K562 (cell line): ENCODE data around the gene PNPO. TPM values are rescaled to one million over a fixed set of nuclear protein-coding genes. Genes with fewer than 3 reads are reported as not detected.

ENCODE experiments used
- ATAC-seq: fragments of 200-7000 bp; cut with Tn5 transposase; 3 replicates; pipeline ENCODE4 v1.9.1; 2020; ENCODE audit warnings: moderate library complexity
- BruUV-seq: library from RNA; stranded (reverse); fragments of 400-500 nt; replicated peaks from 2 replicates; lab custom pipeline; 2021; lab: Mats Ljungman, UMichigan
- CTCF ChIA-PET: fragments of 300-600 bp; formaldehyde crosslinking; extraction: SDS; loops from one replicate; lab custom pipeline; 2021; ENCODE audit warnings: low intra/inter-chr PET ratio; lab: Yijun Ruan, JAX
- POLR2A ChIA-PET: fragments of 300-600, 350-650 bp; sonication (Branson Sonifier 250); formaldehyde crosslinking; extraction: SDS; loops from one replicate; lab custom pipeline; 2021; ENCODE audit warnings: antibody characterized with exemption, inconsistent platforms; lab: Yijun Ruan, JAX
- DNase-seq, 4 experiments: peaks; one replicate each; pipeline versions ENCODE4 v3.0.0 to v3.0.0-alpha.2; 2011 to 2018; ENCODE audit warnings: low spot score in 3 of 4, mixed read lengths in 3 of 4; ENCODE audit errors: extremely low read depth in 1 of 4
- FAIRE-seq: peaks from 2 replicates; lab custom pipeline; 2011; peaks lifted over from hg19 to GRCh38; lab: Jason Lieb, UNC
- H2AFZ ChIP-seq: 2 replicates; pipeline ENCODE4 v1.6.0; 2011; ENCODE audit warnings: low read depth, low read length, control low read depth, inconsistent platforms
- H3K27ac ChIP-seq: fragments of 200-600 bp; 3 replicates; pipeline ENCODE4 v1.8.0; 2011; ENCODE audit warnings: low read depth, mild to moderate bottlenecking, control low read depth, inconsistent platforms, low read length, moderate library complexity, mixed read lengths; ENCODE audit errors: extremely low read depth
- H3K27me3 ChIP-seq, 2 experiments: fragments of 300-600 bp in 1 of 2; 2 replicates in 1 of 2; 3 replicates in 1 of 2; pipeline versions ENCODE4 v1.6.0 to v1.8.0; 2011; ENCODE audit warnings: inconsistent platforms in 2 of 2, low read length in 2 of 2, mild to moderate bottlenecking in 1 of 2, mixed read lengths in 1 of 2, moderate library complexity in 1 of 2; ENCODE audit not compliant: control insufficient read depth in 2 of 2, insufficient read depth in 2 of 2
- H3K36me3 ChIP-seq: fragments of 300-600 bp; 3 replicates; pipeline ENCODE4 v1.8.0; 2011; ENCODE audit warnings: mild to moderate bottlenecking, low read length, inconsistent platforms; ENCODE audit not compliant: control insufficient read depth, insufficient read depth
- H3K4me1 ChIP-seq, 2 experiments: fragments of 200-600 bp in 1 of 2; replicated peaks in 1 of 2; 2 replicates in 1 of 2; 3 replicates in 1 of 2; pipeline versions ENCODE4 v1.5.1 to v1.8.0; 2011; ENCODE audit warnings: inconsistent platforms in 2 of 2, low read length in 2 of 2, mild to moderate bottlenecking in 1 of 2, mixed read lengths in 1 of 2, moderate library complexity in 1 of 2; ENCODE audit not compliant: control insufficient read depth in 2 of 2, insufficient read depth in 2 of 2
- H3K4me2 ChIP-seq: 2 replicates; pipeline ENCODE4 v1.6.1; 2011; ENCODE audit warnings: low read length, control low read depth, inconsistent platforms, mixed read lengths; ENCODE audit not compliant: insufficient read depth
- H3K4me3 ChIP-seq: fragments of 200-600 bp; sonication (generic), shearing (Covaris generic); 2 replicates; pipeline ENCODE4 v1.5.1; 2016; ENCODE audit warnings: control low read depth, inconsistent platforms
- H3K79me2 ChIP-seq: fragments of 200-600 bp; 3 replicates; pipeline ENCODE4 v1.8.0; 2011; ENCODE audit warnings: low read length, inconsistent platforms; ENCODE audit not compliant: control insufficient read depth, insufficient read depth
- H3K9ac ChIP-seq, 2 experiments: 2 replicates each; pipeline versions ENCODE4 v1.6.0 to v1.6.1; 2011; ENCODE audit warnings: low read depth in 2 of 2, low read length in 2 of 2, control low read depth in 1 of 2, inconsistent platforms in 1 of 2, mild to moderate bottlenecking in 1 of 2, mixed read lengths in 1 of 2; ENCODE audit not compliant: insufficient read depth in 1 of 2
- H3K9me1 ChIP-seq: one replicate; pipeline ENCODE4 v1.6.0; 2011; ENCODE audit warnings: inconsistent platforms, mild to moderate bottlenecking, low read length, moderate library complexity; ENCODE audit not compliant: control insufficient read depth, insufficient read depth
- H3K9me3 ChIP-seq: replicated peaks from 2 replicates; pipeline ENCODE4 v1.5.1; 2011; ENCODE audit warnings: low read depth, low read length, inconsistent platforms; ENCODE audit not compliant: control insufficient read depth, insufficient read depth
- H4K20me1 ChIP-seq: replicated peaks from 2 replicates; pipeline ENCODE4 v1.6.1; 2011; ENCODE audit warnings: low read length, inconsistent platforms, mixed read lengths; ENCODE audit not compliant: control insufficient read depth, insufficient read depth
- CAMTA2 ChIP-seq: fragments of 250-450 bp; sonication (Bioruptor Pico); conservative IDR thresholded peaks from 2 replicates; pipeline ENCODE4 v1.5.1; 2022
- CREB3 ChIP-seq: fragments of 450-650 bp; conservative IDR thresholded peaks from 2 replicates; pipeline ENCODE4 v1.6.1; 2016; ENCODE audit warnings: missing genetic modification characterization, low read depth, mild to moderate bottlenecking, missing compliant biosample characterization, moderate library complexity
- NR3C1 ChIP-seq: sonication (generic); formaldehyde crosslinking; IDR thresholded peaks from 2 replicates; pipeline ENCODE4 v1.8.1; 2022; ENCODE audit warnings: missing genetic modification reagents
- POU5F1 ChIP-seq: fragments of 150-350 bp; IDR thresholded peaks from 2 replicates; pipeline ENCODE4 v1.6.1; 2014; ENCODE audit warnings: borderline replicate concordance, low read length, low read depth, mild to moderate bottlenecking; ENCODE audit not compliant: partially characterized antibody
- SMC3 ChIP-seq: conservative IDR thresholded peaks from 2 replicates; pipeline ENCODE4 v1.6.1; 2011; ENCODE audit warnings: low read depth, low read length, improper control_type of control experiment; ENCODE audit not compliant: insufficient read depth
- TAF7 ChIP-seq: fragments of 450-650 bp; IDR thresholded peaks from 2 replicates; pipeline ENCODE4 v1.6.1; 2016; ENCODE audit warnings: missing genetic modification characterization, missing compliant biosample characterization
- THAP7 ChIP-seq: fragments of 250-450 bp; sonication (Bioruptor Pico); IDR thresholded peaks from 2 replicates; pipeline ENCODE4 v1.5.0; 2021
- ZNF518B ChIP-seq: fragments of 250-450 bp; sonication (Bioruptor Pico); IDR thresholded peaks from 2 replicates; pipeline ENCODE4 v1.5.0; 2021; ENCODE audit warnings: mild to moderate bottlenecking, moderate library complexity
- WGBS: fragments of 100-300 bp; shearing (Covaris generic); methylation state at CpG from one replicate; pipeline ENCODE4 v1.1.6; 2016; ENCODE audit warnings: low coverage, mixed read lengths; ENCODE audit not compliant: insufficient coverage; ENCODE audit errors: missing lambda C conversion rate; 5-methylcytosine and 5-hydroxymethylcytosine counted together
- in situ Hi-C: fragments of 300-500 bp; cut with MboI; formaldehyde crosslinking; loops from 4 replicates; pipeline ENCODE4 v1.15.0; 2018; ENCODE audit warnings: inconsistent platforms, mixed read lengths
- intact Hi-C: fragments of 100-400 bp; cut with micrococcal nuclease; formaldehyde crosslinking; loops from 2 replicates; pipeline ENCODE4 v1.14.2; 2022
- polyA plus RNA-seq, 8 experiments: library from polyadenylated mRNA; depleted of rRNA in 4 of 8; stranded (reverse) in 5 of 8; unstranded in 3 of 8; fragments of >200 nt; fragmentation: Nextera tagmentation in 2 of 8; fragmentation: Illumina TruSeq in 1 of 8; extraction: Ambion mirVana in 2 of 8; extraction: Trizol in 1 of 8; gene quantifications; 2 replicates each; pipeline versions ENCODE4 v1.2.1 to v1.2.3, GENCODE V29; 2011 to 2014; ENCODE audit warnings: inconsistent platforms in 1 of 8, missing spikeins in 1 of 8
- total RNA-seq, 7 experiments: library from RNA; depleted of rRNA in 6 of 7; stranded (reverse); fragments of >200 nt in 6 of 7; fragmentation: Illumina TruSeq in 2 of 7; extraction: Trizol in 2 of 7; gene quantifications; 2 replicates each; pipeline versions ENCODE4 v1.2.1 to v1.2.3, GENCODE V29; 2011 to 2021; ENCODE audit warnings: low replicate concordance in 1 of 7

Gene PNPO
- total and polyA plus RNA-seq, 9 of the 15 experiments (the other 6 are each of a cell fraction or from before 2014, with no cell fraction given) = 16.6 to 39.0 (median 27.4) TPM

- H3K79me2 ChIP-seq = peaks cover under 1% of the 10 kb centered on the region; the same call in 1 of the 3 replicates
- no peak overlapping the region for H3K27ac ChIP-seq
- in situ Hi-C loops (no loop called here), intact Hi-C loops (no loop called here)
- H3K4me2 ChIP-seq = no peak overlapping the region
- H3K4me3 ChIP-seq = no peak overlapping the region
- CTCF ChIA-PET = no interaction called here
- H3K4me1 ChIP-seq = no peaks in the 10 kb centered on the region
- BruUV-seq = no TSS peak
- H3K27me3 ChIP-seq = no peaks in the 10 kb centered on the region
- peaks cover 5% of the 10 kb centered on the region; the same call in 2 of the 3 replicates for H3K36me3 ChIP-seq
- H2AFZ ChIP-seq = no peak overlapping the region
- no peaks in the 10 kb centered on the region for H4K20me1 ChIP-seq
- POLR2A ChIA-PET = interaction anchor here (0.6 to 2.7 kb wide), 3 partner anchors 11 to 24 kb away, joined by 4 to 13 read pairs (median 11); no protein-coding TSS in a partner anchor
- DNase-seq (no peak), FAIRE-seq (no peak), ATAC-seq (no peak)
- TF ChIP-seq THAP7 (CRISPR knock-in tag) (no peak), SMC3 (no peak), CREB3 (tag) (no peak), CAMTA2 (CRISPR knock-in tag) (no peak), NR3C1 (CRISPR knock-in tag) (no peak), POU5F1 (no peak), TAF7 (tag) (no peak), ZNF518B (CRISPR knock-in tag) (no peak)
- no peak overlapping the region for H3K9ac ChIP-seq
- no peaks in the 10 kb centered on the region for H3K9me1 ChIP-seq
- no peaks in the 10 kb centered on the region for H3K9me3 ChIP-seq
- 71% methylated on average over 8 of the region's 8 CpGs for WGBS
Measured at GRCh38 chr17:47907932-47908562, 33.3 kb upstream of the PNPO start.
